ENCODE data around the gene MYH15. TPM values are rescaled to one million over a fixed set of nuclear protein-coding genes. Genes with fewer than 3 reads are reported as not detected.
"Not testable (repeated sequence)": the region's sequence is repeated elsewhere in the genome, so short reads cannot be mapped to it uniquely, and the experiment has no call there.

The MYH15 gene
- total and polyA plus RNA-seq, 8 donors: 0.05 to 0.37 (median 0.11) TPM; not detected in 4

DNA sequence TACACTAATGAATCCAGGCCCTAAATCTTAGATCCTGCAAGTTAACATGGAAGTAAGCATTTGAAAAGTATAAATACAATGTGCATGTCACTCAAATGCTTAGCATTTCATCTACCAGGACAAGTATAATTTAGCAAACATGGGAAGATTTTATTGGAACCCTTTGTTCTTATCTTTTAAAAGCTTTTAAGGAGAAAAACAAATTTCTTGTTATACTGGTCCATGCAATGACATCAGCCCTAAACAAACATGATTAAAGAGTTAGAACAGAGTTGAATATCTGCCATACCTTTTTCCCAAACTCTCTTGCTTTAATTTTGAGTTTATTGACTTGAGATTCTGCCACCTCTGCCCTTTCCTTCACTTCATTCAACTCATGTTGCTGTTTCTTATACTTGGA, 127.1 kb downstream of the MYH15 start:
- intact Hi-C loops (cut with DNase I; ENCODE audit: low total_unique reads): no loop called here
- no peak overlapping the region for H3K27ac ChIP-seq
- H3K4me3 ChIP-seq: no peak overlapping the region
- no peaks in the 10 kb centered on the region for H3K27me3 ChIP-seq
- no peaks in the 10 kb centered on the region for H3K9me3 ChIP-seq
- no peaks in the 10 kb centered on the region for H3K4me1 ChIP-seq
- no peak for DNase-seq
- TF ChIP-seq POLR2AphosphoS5 (IDR thresholded peaks at IDR 0.05) (no peak), POLR2A (IDR thresholded peaks at IDR 0.05) (no peak), CTCF (IDR thresholded peaks at IDR 0.05) (no peak), EP300 (IDR thresholded peaks at IDR 0.05) (no peak)
- no peaks in the 10 kb centered on the region for H3K36me3 ChIP-seq

DNA sequence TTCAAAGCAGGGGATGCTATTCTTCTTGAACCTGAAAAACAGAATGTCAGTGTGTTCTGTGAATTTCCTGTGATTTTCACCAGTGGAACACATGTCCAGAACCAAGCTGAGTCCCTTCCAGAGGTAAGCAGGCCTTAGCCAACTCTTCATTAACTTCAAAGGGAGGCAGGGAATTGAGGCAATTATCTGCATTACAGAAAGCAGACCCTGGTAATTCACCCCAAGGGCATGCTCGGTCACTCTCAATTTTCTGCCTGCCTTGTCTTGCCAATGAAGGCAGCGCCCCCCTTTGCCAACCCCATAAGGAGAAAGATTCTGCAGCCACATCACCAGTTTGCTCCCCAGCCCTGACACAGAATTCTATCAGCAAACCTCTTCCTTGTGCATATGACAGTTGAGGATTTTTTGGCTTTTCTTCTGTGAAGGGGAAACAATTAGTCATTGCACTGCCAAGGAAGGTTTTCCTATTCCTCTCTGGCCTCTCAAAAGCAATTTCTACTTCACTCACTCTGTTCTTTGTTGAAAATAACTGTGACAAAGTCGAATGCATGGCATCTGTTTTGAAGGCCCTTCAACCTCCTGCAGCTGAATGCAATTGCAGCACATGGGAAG, 128.8 kb downstream of the MYH15 start:
- TF ChIP-seq POLR2A (IDR thresholded peaks at IDR 0.05): no peak
- no peak for TF ChIP-seq POLR2AphosphoS5 (IDR thresholded peaks at IDR 0.05)
- no peak for TF ChIP-seq CTCF (IDR thresholded peaks at IDR 0.05)
- TF ChIP-seq EP300 (IDR thresholded peaks at IDR 0.05): no peak
- Histone ChIP-seq H3K4me3 (no peak overlapping the region), H3K27me3 (no peaks in the 10 kb centered on the region), H3K27ac (no peak overlapping the region), H3K4me1 (no peaks in the 10 kb centered on the region), H3K9me3 (no peaks in the 10 kb centered on the region), H3K36me3 (no peaks in the 10 kb centered on the region)
- no peak for DNase-seq
- intact Hi-C loops (cut with DNase I; ENCODE audit: low total_unique reads): no loop called here
- WGBS, 5 donors: 64 to 88% (median 76%) methylated on average over 3 of the region's 3 CpGs

- no peaks in the 10 kb centered on the region for H3K4me1 ChIP-seq
- no peaks in the 10 kb centered on the region for H3K27me3 ChIP-seq
- H3K9me3 ChIP-seq: no peaks in the 10 kb centered on the region
- intact Hi-C loops (cut with DNase I; ENCODE audit: low total_unique reads): no loop called here
- H3K27ac ChIP-seq: no peak overlapping the region
- no peaks in the 10 kb centered on the region for H3K36me3 ChIP-seq
- no peak overlapping the region for H3K4me3 ChIP-seq
- no peak for DNase-seq
- TF ChIP-seq POLR2A (IDR thresholded peaks at IDR 0.05): no peak
- no peak for TF ChIP-seq EP300 (IDR thresholded peaks at IDR 0.05)
- no peak for TF ChIP-seq POLR2AphosphoS5 (IDR thresholded peaks at IDR 0.05)
- no peak for TF ChIP-seq CTCF (IDR thresholded peaks at IDR 0.05)
- WGBS, 5 donors: 83 to 93% (median 90%) methylated on average over 7 of the region's 7 CpGs
Measured at GRCh38 chr3:108380128-108380795, 130.1 kb downstream of the MYH15 start.

DNA sequence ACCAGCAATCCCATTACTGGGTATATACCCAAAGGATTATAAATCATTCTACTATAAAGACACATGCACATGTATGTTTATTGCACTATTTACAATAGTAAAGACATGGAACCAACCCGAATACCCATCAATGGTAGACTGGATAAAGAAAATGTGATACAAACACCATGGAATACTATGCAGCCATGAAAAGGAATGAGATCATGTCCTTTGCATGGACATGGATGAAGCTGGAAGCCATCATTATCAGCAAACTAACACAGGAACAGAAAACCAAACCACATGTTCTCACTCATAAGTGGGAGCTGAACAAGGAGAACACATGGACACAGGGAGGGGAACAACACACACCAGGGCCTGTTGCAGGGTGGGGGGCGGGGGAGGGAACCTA, 131.4 kb downstream of the MYH15 start:
- H3K9me3 ChIP-seq; H3K4me3 ChIP-seq; H3K4me1 ChIP-seq; H3K27me3 ChIP-seq; H3K36me3 ChIP-seq; DNase-seq; H3K27ac ChIP-seq; intact Hi-C loops (cut with DNase I; ENCODE audit: low total_unique reads): not testable (repeated sequence)
- 87 to 97% (median 90%) methylated on average over 2 of the region's 2 CpGs for WGBS, 5 donors
